GM12891 (cell line): ENCODE data around the gene CALML3.

ENCODE experiments used
- PAX5 ChIP-seq: IDR thresholded peaks from 2 replicates; pipeline ENCODE4 v1.6.1; 2011; ENCODE audit warnings: low read length, moderate library complexity, mild to moderate bottlenecking; ENCODE audit not compliant: insufficient read depth, severe bottlenecking
- POLR2A ChIP-seq: IDR thresholded peaks from 2 replicates; pipeline ENCODE4 v1.6.1; 2011; ENCODE audit warnings: low read depth, low read length, control low read depth
- POLR2AphosphoS5 ChIP-seq: IDR thresholded peaks from 2 replicates; pipeline ENCODE4 v1.6.1; 2011; ENCODE audit warnings: low read depth, low read length, control low read depth
- POU2F2 ChIP-seq: IDR thresholded peaks from 2 replicates; pipeline ENCODE4 v1.6.1; 2011; ENCODE audit warnings: low read depth, mild to moderate bottlenecking, control low read depth, low read length, moderate library complexity
- SPI1 ChIP-seq: IDR thresholded peaks from 2 replicates; pipeline ENCODE4 v1.6.1; 2011; ENCODE audit warnings: low read depth, low read length, control low read depth
- TAF1 ChIP-seq: IDR thresholded peaks from 2 replicates; pipeline ENCODE4 v1.6.1; 2011; ENCODE audit warnings: low read depth, low read length, control low read depth

GRCh38 chr10:5542100-5542499 lies 17.3 kb downstream of the CALML3 start:
- no peak for TF ChIP-seq POLR2AphosphoS5
- TF ChIP-seq POLR2A, result no peak
- no peak for TF ChIP-seq TAF1
- no peak for TF ChIP-seq SPI1
- no peak for TF ChIP-seq PAX5
- no peak for TF ChIP-seq POU2F2
